RWPE1 (cell line): Measurements from ENCODE around the gene NOC2L.
A peak's percentile ranks its signal among the peaks of the same experiment; 100 is the strongest.

ENCODE experiments used
- CTCF ChIA-PET: fragments of 350-600 bp; sonication (Branson Sonifier 250); formaldehyde crosslinking; extraction: SDS; loops from one replicate; lab custom pipeline; 2021; lab: Yijun Ruan, JAX
- POLR2A ChIA-PET: fragments of 400-600 bp; formaldehyde crosslinking; extraction: SDS; loops from one replicate; lab custom pipeline; 2020; ENCODE audit warnings: antibody characterized with exemption; ENCODE audit not compliant: low non-redundant PET; lab: Yijun Ruan, JAX
- DNase-seq: peaks from one replicate; pipeline ENCODE4 v3.0.0; 2012; ENCODE audit warnings: low spot score
- H3K27ac ChIP-seq: fragments of 450-650 bp; 2 replicates; pipeline ENCODE4 v1.5.1; 2017
- CTCF ChIP-seq: fragments of 450-650 bp; conservative IDR thresholded peaks from 2 replicates; pipeline ENCODE4 v1.5.1; 2017; ENCODE audit warnings: low read depth, mild to moderate bottlenecking

NOC2L gene

GRCh38 chr1:943545-944340, 15.3 kb downstream of the NOC2L start:
- ChIA-PET POLR2A (interaction anchor here (0.6 kb wide), 1 partner anchor 36 kb away, joined by 3 read pairs; no protein-coding TSS in a partner anchor), CTCF (interaction anchor here (5.4 kb wide), 1 partner anchor 38 kb away, joined by 27 read pairs; no protein-coding TSS in a partner anchor)
- DNase-seq: no peak
- TF ChIP-seq CTCF: no peak
- peak overlapping the region; percentile 25; the same call in 1 of the 2 replicates for H3K27ac ChIP-seq

GRCh38 chr1:942864-943533, 16.1 kb downstream of the NOC2L start:
- TF ChIP-seq CTCF: no peak
- ChIA-PET CTCF (interaction anchor here (5.4 kb wide), 1 partner anchor 37 kb away, joined by 27 read pairs; no protein-coding TSS in a partner anchor), POLR2A (interaction anchor here (0.6 kb wide), 2 partner anchors 36 to 1000 kb away, joined by 3 read pairs; no protein-coding TSS in a partner anchor)
- no peak overlapping the region for H3K27ac ChIP-seq
- no peak for DNase-seq

DNA sequence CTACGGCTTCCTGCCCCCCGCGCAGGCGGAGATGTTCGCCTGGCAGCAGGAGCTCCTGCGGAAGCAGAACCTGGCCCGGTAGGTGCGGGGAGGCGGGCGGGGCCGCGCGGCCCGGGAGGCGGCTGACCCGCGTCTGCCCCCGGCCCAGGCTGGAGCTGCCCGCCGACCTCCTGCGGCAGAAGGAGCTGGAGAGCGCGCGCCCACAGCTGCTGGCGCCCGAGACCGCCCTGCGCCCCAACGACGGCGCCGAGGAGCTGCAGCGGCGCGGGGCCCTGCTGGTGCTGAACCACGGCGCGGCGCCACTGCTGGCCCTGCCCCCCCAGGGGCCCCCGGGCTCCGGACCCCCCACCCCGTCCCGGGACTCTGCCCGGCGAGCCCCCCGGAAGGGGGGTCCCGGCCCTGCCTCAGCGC, 16.6 kb downstream of the NOC2L start:
- H3K27ac ChIP-seq: no peak overlapping the region
- POLR2A ChIA-PET: interaction anchor here (0.6 kb wide), 1 partner anchor 1000 kb away, joined by 3 read pairs; no protein-coding TSS in a partner anchor
- CTCF ChIA-PET: interaction anchor here (5.4 kb wide), 1 partner anchor 37 kb away, joined by 27 read pairs; no protein-coding TSS in a partner anchor
- no peak for DNase-seq
- TF ChIP-seq CTCF: no peak

DNA sequence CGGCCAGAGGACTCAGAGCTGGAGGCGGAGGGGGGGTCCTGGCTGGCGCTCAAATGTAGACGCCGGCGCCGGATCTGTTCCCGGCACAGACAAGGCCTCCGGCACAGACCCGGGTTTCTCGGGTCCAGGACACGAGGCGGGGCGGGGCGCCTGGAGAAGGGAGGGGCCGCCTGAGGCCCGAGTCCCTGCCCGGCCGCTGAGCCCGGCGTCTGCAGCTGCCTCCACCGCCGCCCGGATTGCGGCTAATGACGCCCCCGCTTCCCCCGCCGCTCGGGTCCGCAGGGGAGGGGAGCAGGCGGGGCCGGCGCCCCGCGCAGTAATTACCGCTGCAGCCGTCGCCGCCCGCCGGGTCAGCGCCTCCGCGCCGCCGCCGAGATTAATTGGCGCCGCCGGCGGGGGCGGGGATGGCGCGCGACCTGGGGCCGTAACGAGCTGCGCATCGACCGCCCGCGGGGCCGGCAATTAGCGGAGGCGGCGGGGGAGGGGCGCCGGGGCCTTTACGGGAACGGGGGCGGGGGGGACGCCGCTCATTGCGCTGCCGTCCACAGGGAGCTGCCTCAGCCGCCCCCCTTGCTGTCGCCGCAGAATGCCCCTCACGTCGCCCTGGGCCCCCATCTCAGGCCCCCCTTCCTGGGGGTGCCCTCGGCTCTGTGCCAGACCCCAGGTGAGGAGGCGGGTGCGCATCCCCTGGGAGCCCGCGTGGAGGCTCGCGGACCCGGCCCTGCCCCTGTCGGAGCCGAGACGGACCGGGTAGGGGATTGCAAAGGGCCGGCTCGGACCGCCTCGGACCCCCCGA, 17.3 kb downstream of the NOC2L start:
- peak; percentile 68 for DNase-seq
- no peak overlapping the region for H3K27ac ChIP-seq
- CTCF ChIA-PET: interaction anchor here (5.4 kb wide), 1 partner anchor 36 kb away, joined by 27 read pairs; no protein-coding TSS in a partner anchor
- POLR2A ChIA-PET: no interaction called here
- TF ChIP-seq CTCF: no peak

- CTCF ChIA-PET: interaction anchor here (0.6 to 5.4 kb wide), 4 partner anchors 18 to 118 kb away, joined by 3 to 27 read pairs (median 4); no protein-coding TSS in a partner anchor
Observed at GRCh38 chr1:941015-941587, 18.0 kb downstream of the NOC2L start.

More at GRCh38 chr1:941015-941587, 18.0 kb downstream of the NOC2L start:
- POLR2A ChIA-PET: no interaction called here
- no peak for DNase-seq
- TF ChIP-seq CTCF: no peak
- no peak overlapping the region for H3K27ac ChIP-seq
